Osteocyte (in vitro differentiated cells): ENCODE measurements around the gene MAB21L1. TPM values are rescaled to one million over a fixed set of nuclear protein-coding genes. Genes with fewer than 3 reads are reported as not detected.

Experiments
- DNase-seq: peaks from one replicate; pipeline ENCODE4 v3.0.0; 2021; ENCODE audit warnings: mixed read lengths; ENCODE audit not compliant: unreplicated experiment; ENCODE audit errors: extremely low spot score
- H3K27ac Mint-ChIP-seq: one replicate; pipeline ENCODE4 v1.8.0; 2021; ENCODE audit warnings: mild to moderate bottlenecking, mixed read lengths; ENCODE audit not compliant: unreplicated experiment
- H3K27me3 Mint-ChIP-seq: one replicate; pipeline ENCODE4 v1.8.0; 2021; ENCODE audit warnings: mixed read lengths; ENCODE audit not compliant: unreplicated experiment
- H3K36me3 Mint-ChIP-seq: one replicate; pipeline ENCODE4 v1.8.0; 2021; ENCODE audit warnings: mixed read lengths; ENCODE audit not compliant: unreplicated experiment
- H3K4me1 Mint-ChIP-seq: one replicate; pipeline ENCODE4 v1.8.0; 2021; ENCODE audit warnings: mixed read lengths; ENCODE audit not compliant: unreplicated experiment
- H3K4me3 Mint-ChIP-seq: one replicate; pipeline ENCODE4 v1.8.0; 2021; ENCODE audit warnings: mild to moderate bottlenecking, moderate library complexity, mixed read lengths; ENCODE audit not compliant: unreplicated experiment
- H3K9me3 Mint-ChIP-seq: one replicate; pipeline ENCODE4 v1.8.0; 2021; ENCODE audit warnings: mixed read lengths; ENCODE audit not compliant: unreplicated experiment
- total RNA-seq: library from RNA; stranded (reverse); gene quantifications from 2 replicates; pipeline ENCODE4 v1.2.1, GENCODE V29; 2021
- TF ChIP-seq, protein P1 (sequence below): fragments of 200-600 bp; sonication (generic); IDR thresholded peaks from 2 replicates; pipeline ENCODE4 v1.5.0; 2021; ENCODE audit warnings: antibody characterized with exemption, mild to moderate bottlenecking, moderate library complexity

Gene MAB21L1
- total RNA-seq, 1 donor from 2014 or later = 9.0 TPM

DNA sequence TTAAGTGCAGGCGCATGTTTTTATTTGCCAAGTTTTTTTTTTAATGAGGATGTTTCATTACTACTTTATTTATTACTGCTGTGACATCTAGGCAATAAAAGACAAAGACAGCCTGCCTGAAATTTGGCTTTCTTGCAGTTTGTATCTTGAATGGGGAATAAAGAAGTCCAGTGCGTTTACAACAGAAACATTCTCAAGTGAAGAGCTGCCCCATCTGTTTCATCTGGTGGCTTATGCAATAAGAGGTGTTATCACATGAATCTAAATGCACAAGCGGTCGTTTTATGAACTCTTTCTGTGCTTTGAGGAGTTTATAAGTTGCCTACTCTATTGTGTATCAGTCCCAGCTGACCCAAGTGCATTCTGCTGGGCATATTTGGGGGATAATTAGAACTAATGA, 12.6 kb upstream of the MAB21L1 start:
- H3K27me3 Mint-ChIP-seq = no peaks in the 10 kb centered on the region
- H3K4me1 Mint-ChIP-seq = no peaks in the 10 kb centered on the region
- H3K27ac Mint-ChIP-seq = no peak overlapping the region
- no peak overlapping the region for H3K4me3 Mint-ChIP-seq
- DNase-seq = no peak
- H3K9me3 Mint-ChIP-seq = no peaks in the 10 kb centered on the region
- TF ChIP-seq, protein P1, sequence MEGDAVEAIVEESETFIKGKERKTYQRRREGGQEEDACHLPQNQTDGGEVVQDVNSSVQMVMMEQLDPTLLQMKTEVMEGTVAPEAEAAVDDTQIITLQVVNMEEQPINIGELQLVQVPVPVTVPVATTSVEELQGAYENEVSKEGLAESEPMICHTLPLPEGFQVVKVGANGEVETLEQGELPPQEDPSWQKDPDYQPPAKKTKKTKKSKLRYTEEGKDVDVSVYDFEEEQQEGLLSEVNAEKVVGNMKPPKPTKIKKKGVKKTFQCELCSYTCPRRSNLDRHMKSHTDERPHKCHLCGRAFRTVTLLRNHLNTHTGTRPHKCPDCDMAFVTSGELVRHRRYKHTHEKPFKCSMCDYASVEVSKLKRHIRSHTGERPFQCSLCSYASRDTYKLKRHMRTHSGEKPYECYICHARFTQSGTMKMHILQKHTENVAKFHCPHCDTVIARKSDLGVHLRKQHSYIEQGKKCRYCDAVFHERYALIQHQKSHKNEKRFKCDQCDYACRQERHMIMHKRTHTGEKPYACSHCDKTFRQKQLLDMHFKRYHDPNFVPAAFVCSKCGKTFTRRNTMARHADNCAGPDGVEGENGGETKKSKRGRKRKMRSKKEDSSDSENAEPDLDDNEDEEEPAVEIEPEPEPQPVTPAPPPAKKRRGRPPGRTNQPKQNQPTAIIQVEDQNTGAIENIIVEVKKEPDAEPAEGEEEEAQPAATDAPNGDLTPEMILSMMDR = no peak
- H3K36me3 Mint-ChIP-seq = no peaks in the 10 kb centered on the region

DNA sequence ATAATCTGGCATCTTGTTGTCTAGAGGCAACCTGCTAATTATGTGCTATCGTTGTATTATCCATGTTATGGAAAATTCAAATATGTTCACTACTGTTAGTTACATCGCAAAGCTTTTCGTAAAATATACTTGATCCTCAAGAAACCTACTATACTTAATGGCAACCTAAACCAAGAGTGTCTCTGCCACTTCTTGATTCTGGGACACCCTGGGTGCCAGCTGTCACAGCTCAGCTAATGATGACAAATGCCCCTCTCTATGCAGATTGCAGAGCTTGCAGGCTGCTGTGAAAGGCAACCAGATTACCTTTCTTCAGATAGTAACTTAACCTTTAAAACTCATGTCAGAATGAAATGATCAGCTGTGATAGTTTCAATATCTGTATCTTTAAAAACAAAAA, 8.9 kb upstream of the MAB21L1 start:
- Mint-ChIP-seq H3K4me1 (no peaks in the 10 kb centered on the region), H3K27ac (no peak overlapping the region), H3K4me3 (no peak overlapping the region), H3K27me3 (no peaks in the 10 kb centered on the region), H3K36me3 (no peaks in the 10 kb centered on the region), H3K9me3 (no peaks in the 10 kb centered on the region)
- DNase-seq = no peak
- TF ChIP-seq, protein P1 = no peak

DNA sequence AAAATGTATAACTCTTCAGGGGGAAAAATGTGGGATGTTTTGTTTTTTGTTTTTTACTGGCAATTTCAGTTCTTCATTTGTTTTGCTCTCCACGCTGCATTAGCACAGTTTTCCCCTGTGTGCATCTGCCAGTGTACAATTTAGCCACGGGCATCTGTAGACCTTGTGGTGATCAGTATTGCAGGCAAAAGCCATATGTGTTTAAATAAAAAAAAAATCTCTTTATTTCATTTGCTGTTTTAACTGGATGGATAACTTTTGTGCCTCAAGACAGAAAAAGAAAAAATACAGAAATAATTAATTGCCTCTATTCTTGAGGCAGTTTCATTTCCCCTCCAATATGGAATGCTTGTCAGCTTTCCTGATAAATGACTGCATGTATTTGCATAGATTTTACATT, 7.9 kb upstream of the MAB21L1 start:
- no peak for DNase-seq
- no peaks in the 10 kb centered on the region for H3K36me3 Mint-ChIP-seq
- H3K27ac Mint-ChIP-seq = no peak overlapping the region
- no peaks in the 10 kb centered on the region for H3K27me3 Mint-ChIP-seq
- H3K4me3 Mint-ChIP-seq = no peak overlapping the region
- TF ChIP-seq, protein P1 = no peak
- no peaks in the 10 kb centered on the region for H3K4me1 Mint-ChIP-seq
- H3K9me3 Mint-ChIP-seq = no peaks in the 10 kb centered on the region

DNA sequence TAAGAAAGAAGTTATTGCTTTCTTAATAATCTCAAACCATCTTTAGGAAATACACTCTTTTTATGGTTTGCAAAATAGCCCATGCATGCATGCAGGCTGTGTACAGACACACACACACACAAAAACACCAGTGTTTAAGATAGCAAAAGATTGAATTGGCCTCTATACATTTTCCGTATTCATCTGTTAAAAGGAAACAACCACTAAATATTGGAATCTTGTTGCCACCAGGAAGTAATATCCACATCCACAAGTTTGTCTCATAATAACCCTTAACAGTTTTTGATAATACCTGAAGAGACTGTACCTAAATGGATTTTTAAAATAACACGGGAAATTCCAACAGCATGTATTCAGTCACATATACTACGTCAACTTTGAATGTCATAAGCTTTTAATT, 7.3 kb upstream of the MAB21L1 start:
- H3K27ac Mint-ChIP-seq = no peak overlapping the region
- H3K4me3 Mint-ChIP-seq = no peak overlapping the region
- peaks cover 4% of the 10 kb centered on the region for H3K27me3 Mint-ChIP-seq
- H3K4me1 Mint-ChIP-seq = peaks cover 2% of the 10 kb centered on the region
- no peaks in the 10 kb centered on the region for H3K36me3 Mint-ChIP-seq
- H3K9me3 Mint-ChIP-seq = no peaks in the 10 kb centered on the region
- DNase-seq = no peak
- TF ChIP-seq, protein P1 = no peak

DNA sequence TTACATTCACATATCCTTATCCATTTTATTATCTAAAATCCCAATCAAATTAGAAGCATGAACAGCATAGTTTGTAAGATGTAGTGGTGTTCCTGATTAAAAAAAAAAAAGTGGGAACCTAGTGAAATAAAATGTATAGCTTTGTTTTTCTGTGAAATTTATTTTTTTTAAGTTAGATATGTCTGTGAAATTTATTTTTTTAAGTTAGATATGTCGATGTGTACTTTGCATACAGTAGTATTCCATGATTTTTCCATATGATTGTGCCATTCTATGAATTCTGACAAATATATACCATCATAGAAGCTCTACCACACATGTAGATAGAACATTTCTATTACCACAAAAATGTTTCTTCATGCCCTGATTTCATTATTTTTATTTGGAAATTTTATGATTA, 6.0 kb upstream of the MAB21L1 start:
- H3K27ac Mint-ChIP-seq = no peak overlapping the region
- TF ChIP-seq, protein P1 = no peak

More for the DNA sequence above, 6.0 kb upstream of the MAB21L1 start:
- Mint-ChIP-seq H3K36me3 (no peaks in the 10 kb centered on the region), H3K4me1 (peaks cover 11% of the 10 kb centered on the region), H3K9me3 (no peaks in the 10 kb centered on the region), H3K27me3 (peaks cover 15% of the 10 kb centered on the region), H3K4me3 (no peak overlapping the region)
- no peak for DNase-seq
